Esophagus muscularis mucosa (tissue), 4 donors: ENCODE data around the gene CYP2D6. TPM values are rescaled to one million over a fixed set of nuclear protein-coding genes. Genes with fewer than 3 reads are reported as not detected.
A peak's percentile ranks its signal among the peaks of the same experiment; 100 is the strongest.

ENCODE experiments used
- DNase-seq: peaks from one replicate; pipeline ENCODE4 v3.0.0-alpha.2; 2017; ENCODE audit errors: extremely low spot score
- H3K27ac ChIP-seq, 4 donors: fragments of 200-600 bp; sonication (generic); replicated peaks in 1 of 4; 1 replicate in 3 of 4; 2 replicates in 1 of 4; pipeline ENCODE4 v1.5.1; 2016 to 2019; ENCODE audit warnings: mild to moderate bottlenecking in 1 of 4
- H3K27me3 ChIP-seq, 4 donors: fragments of 200-600 bp; sonication (generic); one replicate each; pipeline versions ENCODE4 v1.5.1 to v1.6.0; 2016 to 2019
- H3K36me3 ChIP-seq, 4 donors: fragments of 200-600 bp; sonication (generic); one replicate each; pipeline ENCODE4 v1.5.1; 2016 to 2019
- H3K4me1 ChIP-seq, 4 donors: fragments of 200-600 bp; sonication (generic); one replicate each; pipeline ENCODE4 v1.5.1; 2016 to 2019
- H3K4me3 ChIP-seq, 4 donors: fragments of 200-600 bp; sonication (generic); 1 replicate in 2 of 4; 2 replicates in 2 of 4; pipeline ENCODE4 v1.5.1; 2016 to 2019; ENCODE audit warnings: mild to moderate bottlenecking in 4 of 4, moderate library complexity in 1 of 4
- H3K9me3 ChIP-seq, 4 donors: fragments of 200-600 bp; sonication (generic); 1 replicate in 3 of 4; 2 replicates in 1 of 4; pipeline ENCODE4 v1.5.1; 2016 to 2019
- EP300 ChIP-seq: sonication (generic); formaldehyde crosslinking; IDR thresholded peaks from one replicate; pipeline ENCODE4 v1.6.1; 2017; ENCODE audit warnings: antibody characterized with exemption
- POLR2A ChIP-seq: fragments of 450-650 bp; IDR thresholded peaks from one replicate; pipeline ENCODE4 v1.6.1; 2017; ENCODE audit warnings: antibody characterized with exemption, moderate library complexity, mild to moderate bottlenecking, low read depth
- POLR2AphosphoS5 ChIP-seq, 2 donors: sonication (generic); formaldehyde crosslinking; IDR thresholded peaks; one replicate each; pipeline ENCODE4 v1.6.1; 2017; ENCODE audit warnings: antibody characterized with exemption in 2 of 2
- WGBS: methylation state at CpG from one replicate; pipeline ENCODE4 v1.1.5; 2018; 5-methylcytosine and 5-hydroxymethylcytosine counted together
- intact Hi-C: fragments of 100-400 bp; cut with DNase I; formaldehyde crosslinking; loops from one replicate; pipeline ENCODE4 v1.15.1; 2023
- total RNA-seq, 4 donors: library from RNA; depleted of rRNA; stranded (reverse); fragments of >200 nt; gene quantifications; one replicate each; pipeline versions ENCODE4 v1.1.0 to v1.2.1, GENCODE V29; 2016
- TF ChIP-seq, protein P1 (sequence below), 3 experiments: fragments of 200-600 bp in 2 of 3; fragments of 450-650 bp in 1 of 3; sonication (generic) in 2 of 3; IDR thresholded peaks; one replicate each; pipeline ENCODE4 v1.5.1; 2017 to 2019; ENCODE audit warnings: antibody characterized with exemption in 3 of 3, mild to moderate bottlenecking in 2 of 3, moderate library complexity in 1 of 3

CYP2D6 gene
- total RNA-seq, 4 donors from 2014 or later = 0.42 to 0.52 TPM; not detected in 2

DNA sequence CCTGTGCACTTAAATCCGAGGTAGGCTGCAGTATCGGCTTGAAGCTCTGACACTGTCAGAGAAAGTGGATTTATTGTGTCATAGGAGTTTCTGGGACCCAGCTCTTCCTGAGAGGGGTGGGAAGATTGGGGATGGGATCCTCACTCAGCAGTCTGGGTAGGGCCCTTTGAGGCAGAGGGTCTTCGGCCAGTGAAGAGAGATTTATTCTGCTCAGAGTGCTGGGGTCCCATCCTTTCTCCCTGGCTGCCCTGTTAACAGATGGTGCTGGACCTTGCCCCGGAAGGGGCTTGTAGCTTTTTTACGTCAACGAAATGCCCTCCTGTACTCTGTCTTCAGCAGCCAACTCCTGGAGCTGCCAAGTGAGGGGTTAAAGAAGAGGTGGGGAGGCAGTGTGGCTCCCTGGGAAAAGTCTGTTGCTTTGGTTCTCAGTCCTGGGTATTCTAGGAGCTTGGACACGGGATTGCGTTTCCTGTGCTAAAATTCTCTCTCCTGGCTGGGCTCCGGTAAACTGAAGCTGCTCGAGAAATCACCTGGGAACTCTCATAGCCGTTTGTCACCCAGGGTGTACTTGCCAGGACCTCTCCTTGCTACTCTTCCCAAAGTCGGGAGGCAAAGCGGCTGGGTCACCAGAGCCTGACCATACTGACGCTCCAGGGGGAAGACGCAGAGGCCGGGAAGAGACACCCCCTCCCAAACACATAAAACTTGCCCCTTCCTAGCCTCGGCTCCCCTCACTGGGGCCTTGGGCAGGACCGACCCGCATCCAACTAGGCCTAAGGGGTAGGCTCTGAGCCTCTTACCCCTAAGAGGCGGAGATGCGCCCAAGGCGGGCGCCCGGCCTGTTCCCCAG lies 51.9 kb downstream of the CYP2D6 start:
- H3K4me1 ChIP-seq = peaks cover 48 to 77% (median 62%) of the 10 kb centered on the region in 4 donors
- H3K36me3 ChIP-seq = peaks cover 0 to 39% (median 31%) of the 10 kb centered on the region in 4 donors
- TF ChIP-seq EP300 (no peak), POLR2AphosphoS5 (IDR thresholded peaks at IDR 0.05) (no peak)
- TF ChIP-seq, protein P1, sequence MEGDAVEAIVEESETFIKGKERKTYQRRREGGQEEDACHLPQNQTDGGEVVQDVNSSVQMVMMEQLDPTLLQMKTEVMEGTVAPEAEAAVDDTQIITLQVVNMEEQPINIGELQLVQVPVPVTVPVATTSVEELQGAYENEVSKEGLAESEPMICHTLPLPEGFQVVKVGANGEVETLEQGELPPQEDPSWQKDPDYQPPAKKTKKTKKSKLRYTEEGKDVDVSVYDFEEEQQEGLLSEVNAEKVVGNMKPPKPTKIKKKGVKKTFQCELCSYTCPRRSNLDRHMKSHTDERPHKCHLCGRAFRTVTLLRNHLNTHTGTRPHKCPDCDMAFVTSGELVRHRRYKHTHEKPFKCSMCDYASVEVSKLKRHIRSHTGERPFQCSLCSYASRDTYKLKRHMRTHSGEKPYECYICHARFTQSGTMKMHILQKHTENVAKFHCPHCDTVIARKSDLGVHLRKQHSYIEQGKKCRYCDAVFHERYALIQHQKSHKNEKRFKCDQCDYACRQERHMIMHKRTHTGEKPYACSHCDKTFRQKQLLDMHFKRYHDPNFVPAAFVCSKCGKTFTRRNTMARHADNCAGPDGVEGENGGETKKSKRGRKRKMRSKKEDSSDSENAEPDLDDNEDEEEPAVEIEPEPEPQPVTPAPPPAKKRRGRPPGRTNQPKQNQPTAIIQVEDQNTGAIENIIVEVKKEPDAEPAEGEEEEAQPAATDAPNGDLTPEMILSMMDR (IDR thresholded peaks at IDR 0.05) = no peak
- no peaks in the 10 kb centered on the region for H3K9me3 ChIP-seq
- DNase-seq = no peak
- WGBS = 33% methylated on average over 18 of the region's 24 CpGs
- peak overlapping the region; percentile 62 to 79 (median 72) for H3K4me3 ChIP-seq
- intact Hi-C loops = no loop called here
- H3K27me3 ChIP-seq = no peaks in the 10 kb centered on the region
- peak overlapping the region; percentile 90 to 99 (median 99) for H3K27ac ChIP-seq

DNA sequence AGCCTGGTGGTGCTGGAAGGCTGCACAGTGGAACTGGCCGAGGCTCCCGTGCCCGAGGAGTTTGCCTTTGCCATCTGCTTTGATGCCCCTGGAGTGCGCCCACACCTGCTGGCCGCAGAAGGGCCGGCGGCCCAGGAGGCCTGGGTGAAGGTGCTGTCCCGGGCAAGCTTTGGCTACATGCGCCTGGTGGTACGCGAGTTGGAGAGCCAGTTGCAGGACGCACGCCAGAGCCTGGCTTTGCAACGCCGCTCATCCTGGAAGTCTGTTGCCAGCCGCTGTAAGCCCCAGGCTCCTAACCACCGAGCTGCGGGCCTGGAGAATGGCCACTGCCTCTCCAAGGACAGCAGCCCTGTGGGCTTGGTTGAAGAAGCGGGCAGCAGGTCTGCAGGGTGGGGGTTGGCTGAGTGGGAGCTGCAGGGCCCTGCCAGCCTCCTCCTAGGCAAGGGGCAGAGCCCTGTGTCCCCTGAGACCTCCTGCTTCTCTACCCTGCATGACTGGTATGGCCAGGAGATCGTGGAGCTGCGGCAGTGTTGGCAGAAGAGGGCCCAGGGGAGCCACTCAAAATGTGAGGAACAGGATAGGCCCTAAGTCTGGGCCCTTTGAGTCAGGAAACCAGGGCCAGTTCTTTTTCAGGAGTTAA lies 53.0 kb downstream of the CYP2D6 start:
- Histone ChIP-seq H3K27ac (peak overlapping the region; percentile 90 to 99 (median 99)), H3K9me3 (no peaks in the 10 kb centered on the region), H3K27me3 (no peaks in the 10 kb centered on the region), H3K4me3 (no peak overlapping the region), H3K4me1 (peaks cover 53 to 79% (median 70%) of the 10 kb centered on the region in 4 donors), H3K36me3 (peaks cover 0 to 30% (median 26%) of the 10 kb centered on the region in 4 donors)
- no peak for TF ChIP-seq EP300
- TF ChIP-seq POLR2A = no peak
- no peak for TF ChIP-seq POLR2AphosphoS5 (IDR thresholded peaks at IDR 0.05)
- TF ChIP-seq, protein P1 (IDR thresholded peaks at IDR 0.05) = no peak
- no peak for DNase-seq
- intact Hi-C loops = no loop called here
- 90% methylated on average over 4 of the region's 21 CpGs for WGBS

DNA sequence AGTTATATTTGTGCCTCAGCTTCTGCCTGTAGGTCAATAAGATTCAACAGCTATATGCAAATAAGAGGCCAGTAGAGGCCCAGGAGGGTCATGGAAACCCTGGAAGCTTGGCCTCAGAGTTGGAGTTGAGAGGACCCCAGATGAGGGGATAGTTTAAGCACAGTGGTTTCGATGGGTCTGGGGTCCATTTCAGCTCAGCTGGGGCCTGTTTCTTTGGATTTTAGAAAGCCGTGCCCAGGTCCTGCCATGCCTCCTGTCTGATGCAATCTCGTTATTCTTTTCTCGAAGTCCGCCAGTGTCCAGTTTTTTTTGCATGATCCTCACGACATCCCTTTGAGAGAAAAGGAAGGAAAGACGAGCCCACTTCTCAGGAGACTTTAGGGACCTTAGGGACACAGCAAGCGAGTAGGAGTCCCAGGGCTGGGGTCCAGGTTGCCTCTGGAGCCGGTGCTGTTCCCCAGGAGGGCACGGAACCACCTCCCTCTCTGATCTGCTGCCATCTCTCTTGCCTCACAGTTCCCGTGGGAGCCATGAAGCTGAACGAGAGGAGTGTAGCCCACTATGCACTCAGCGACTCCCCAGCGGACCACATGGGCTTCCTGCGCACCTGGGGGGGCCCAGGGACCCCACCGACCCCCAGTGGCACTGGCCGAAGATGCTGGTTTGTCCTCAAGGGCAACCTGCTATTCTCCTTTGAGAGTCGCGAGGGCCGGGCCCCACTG lies 53.7 kb downstream of the CYP2D6 start:
- peaks cover 50 to 80% (median 71%) of the 10 kb centered on the region in 4 donors for H3K4me1 ChIP-seq

More for the DNA sequence above, 53.7 kb downstream of the CYP2D6 start:
- WGBS = 86% methylated on average over 18 of the region's 20 CpGs
- Histone ChIP-seq H3K27me3 (no peaks in the 10 kb centered on the region), H3K27ac (peak overlapping the region; percentile 90 to 99 (median 99)), H3K9me3 (no peaks in the 10 kb centered on the region), H3K4me3 (no peak overlapping the region), H3K36me3 (peaks cover 0 to 23% (median 20%) of the 10 kb centered on the region in 4 donors)
- no peak for DNase-seq
- TF ChIP-seq, protein P1 (IDR thresholded peaks at IDR 0.05) = no peak
- TF ChIP-seq POLR2AphosphoS5 (IDR thresholded peaks at IDR 0.05) = no peak
- TF ChIP-seq EP300 = no peak
- no peak for TF ChIP-seq POLR2A
- intact Hi-C loops = no loop called here

Other genes starting within 250 kb of the CYP2D6 start
- gene SHISA8, start 215.7 kb downstream of the CYP2D6 start, total RNA-seq = under 1 TPM in 1 of 4 donors, not detected in 3; 0.83 TPM
- gene TNFRSF13C, start 204.0 kb downstream of the CYP2D6 start, total RNA-seq = under 1 TPM in 2 of 4 donors, not detected in 2; 0.17 to 0.33 TPM
- gene CENPM, start 183.7 kb downstream of the CYP2D6 start, total RNA-seq = not detected
- under 1 TPM; under 0.01 to 0.50 (median 0.36) TPM for gene SEPTIN3, start 161.4 kb downstream of the CYP2D6 start, total RNA-seq
- 1 to 10 TPM in 1 of 4 donors, under 1 TPM in 2, not detected in 1; 0.33 to 1.0 (median 0.45) TPM for gene WBP2NL, start 132.0 kb downstream of the CYP2D6 start, total RNA-seq
- 10 to 100 TPM; 26.2 to 40.9 (median 33.7) TPM for gene NAGA, start 60.0 kb downstream of the CYP2D6 start, total RNA-seq
- gene PHETA2, start 56.6 kb downstream of the CYP2D6 start, total RNA-seq = 10 to 100 TPM; 16.6 to 34.6 (median 25.4) TPM
- gene SMDT1, start 51.1 kb downstream of the CYP2D6 start, total RNA-seq = 10 to 100 TPM; 18.9 to 32.7 (median 22.1) TPM
- 10 to 100 TPM; 54.0 to 90.9 (median 75.8) TPM for gene NDUFA6, start 40.0 kb downstream of the CYP2D6 start, total RNA-seq
- gene TCF20, start 139.8 kb upstream of the CYP2D6 start, total RNA-seq = 10 to 100 TPM; 24.9 to 48.2 (median 38.4) TPM